Hematopoietic multipotent progenitor cell treated with erythropoietin and hydrocortisone succinate and interleukin-3 and kit ligand, for 17 days (in vitro differentiated cells): ENCODE results near the gene COL6A2.

Experiments
- DNase-seq: peaks from one replicate; pipeline ENCODE4 v3.0.0-alpha.2; 2015; ENCODE audit warnings: low spot score

The COL6A2 gene

GRCh38 chr21:46114963-46115362, 17.1 kb downstream of the COL6A2 start:
- no peak for DNase-seq

GRCh38 chr21:46115441-46116188, 17.7 kb downstream of the COL6A2 start:
- DNase-seq = no peak

- no peak for DNase-seq
Observed at GRCh38 chr21:46116189-46116775, 18.4 kb downstream of the COL6A2 start.

GRCh38 chr21:46116776-46117585, 19.1 kb downstream of the COL6A2 start:
- DNase-seq = no peak

- DNase-seq = no peak
Observed at GRCh38 chr21:46117586-46118315, 19.8 kb downstream of the COL6A2 start.

- DNase-seq = no peak
Observed at GRCh38 chr21:46118316-46119143, 20.6 kb downstream of the COL6A2 start.

- no peak for DNase-seq
Observed at GRCh38 chr21:46119144-46119636, 21.3 kb downstream of the COL6A2 start.

- no peak for DNase-seq
Observed at GRCh38 chr21:46119637-46120271, 21.8 kb downstream of the COL6A2 start.

GRCh38 chr21:46120301-46121285, 22.7 kb downstream of the COL6A2 start:
- DNase-seq = no peak

GRCh38 chr21:46121286-46122221, 23.6 kb downstream of the COL6A2 start:
- no peak for DNase-seq

GRCh38 chr21:46122237-46122671, 24.3 kb downstream of the COL6A2 start:
- DNase-seq = no peak

- no peak for DNase-seq
Observed at GRCh38 chr21:46122758-46123683, 25.1 kb downstream of the COL6A2 start.

GRCh38 chr21:46124083-46124925, 26.4 kb downstream of the COL6A2 start:
- DNase-seq = no peak

- DNase-seq = no peak
Observed at GRCh38 chr21:46124926-46125845, 27.3 kb downstream of the COL6A2 start.

GRCh38 chr21:46125846-46126301, 28.0 kb downstream of the COL6A2 start:
- no peak for DNase-seq
